Measurements from ENCODE around the gene LIN37. TPM values are rescaled to one million over a fixed set of nuclear protein-coding genes. Genes with fewer than 3 reads are reported as not detected.

LIN37 gene
- total and polyA plus RNA-seq, 2 experiments from 2014 or later: 4.3 to 6.8 TPM

DNA sequence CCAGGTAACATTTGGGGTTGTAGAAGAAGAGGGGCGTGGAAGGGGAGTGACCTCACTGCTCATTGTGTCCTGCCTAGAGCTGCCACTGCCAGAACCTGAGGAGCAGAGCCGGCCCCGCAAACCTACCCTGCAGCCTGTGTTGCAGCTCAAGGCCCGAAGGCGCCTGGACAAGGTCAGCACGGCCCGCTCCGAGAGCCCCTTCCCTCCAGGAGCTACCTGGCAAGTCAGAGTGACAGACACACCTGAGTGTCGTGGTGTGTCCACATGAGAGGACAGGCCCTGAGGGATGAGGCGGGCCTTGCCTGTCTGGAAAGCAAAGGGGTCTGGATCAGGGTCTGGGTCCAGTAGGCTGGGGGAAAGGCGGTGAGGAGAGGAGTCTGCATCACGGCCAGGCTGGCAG, 23.8 kb upstream of the LIN37 start (continued):
- TF ChIP-seq, protein P1, sequence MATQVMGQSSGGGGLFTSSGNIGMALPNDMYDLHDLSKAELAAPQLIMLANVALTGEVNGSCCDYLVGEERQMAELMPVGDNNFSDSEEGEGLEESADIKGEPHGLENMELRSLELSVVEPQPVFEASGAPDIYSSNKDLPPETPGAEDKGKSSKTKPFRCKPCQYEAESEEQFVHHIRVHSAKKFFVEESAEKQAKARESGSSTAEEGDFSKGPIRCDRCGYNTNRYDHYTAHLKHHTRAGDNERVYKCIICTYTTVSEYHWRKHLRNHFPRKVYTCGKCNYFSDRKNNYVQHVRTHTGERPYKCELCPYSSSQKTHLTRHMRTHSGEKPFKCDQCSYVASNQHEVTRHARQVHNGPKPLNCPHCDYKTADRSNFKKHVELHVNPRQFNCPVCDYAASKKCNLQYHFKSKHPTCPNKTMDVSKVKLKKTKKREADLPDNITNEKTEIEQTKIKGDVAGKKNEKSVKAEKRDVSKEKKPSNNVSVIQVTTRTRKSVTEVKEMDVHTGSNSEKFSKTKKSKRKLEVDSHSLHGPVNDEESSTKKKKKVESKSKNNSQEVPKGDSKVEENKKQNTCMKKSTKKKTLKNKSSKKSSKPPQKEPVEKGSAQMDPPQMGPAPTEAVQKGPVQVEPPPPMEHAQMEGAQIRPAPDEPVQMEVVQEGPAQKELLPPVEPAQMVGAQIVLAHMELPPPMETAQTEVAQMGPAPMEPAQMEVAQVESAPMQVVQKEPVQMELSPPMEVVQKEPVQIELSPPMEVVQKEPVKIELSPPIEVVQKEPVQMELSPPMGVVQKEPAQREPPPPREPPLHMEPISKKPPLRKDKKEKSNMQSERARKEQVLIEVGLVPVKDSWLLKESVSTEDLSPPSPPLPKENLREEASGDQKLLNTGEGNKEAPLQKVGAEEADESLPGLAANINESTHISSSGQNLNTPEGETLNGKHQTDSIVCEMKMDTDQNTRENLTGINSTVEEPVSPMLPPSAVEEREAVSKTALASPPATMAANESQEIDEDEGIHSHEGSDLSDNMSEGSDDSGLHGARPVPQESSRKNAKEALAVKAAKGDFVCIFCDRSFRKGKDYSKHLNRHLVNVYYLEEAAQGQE (IDR thresholded peaks at IDR 0.05; ENCODE audit: unreplicated experiment): no peak
- TF ChIP-seq ZNF331 (CRISPR knock-in tag; IDR thresholded peaks at IDR 0.05; ENCODE audit: low read depth): no peak

GRCh38 chr19:35725216-35725861, 23.0 kb upstream of the LIN37 start:
- Mint-ChIP-seq H3K27me3 (ENCODE audit: insufficient read depth, low read depth, poor library complexity) (peaks cover 18% of the 10 kb centered on the region), H3K27ac (no peak overlapping the region), H3K4me3 (no peak overlapping the region), H3K36me3 (ENCODE audit: low read depth) (peaks cover 88% of the 10 kb centered on the region), H3K4me1 (no peaks in the 10 kb centered on the region), H3K9me3 (no peaks in the 10 kb centered on the region; the same call in 2 of the 3 replicates)
- no peaks in the 10 kb centered on the region for H3K79me2 ChIP-seq (replicated peaks; ENCODE audit: insufficient read depth)
- H3K4me1 ChIP-seq (ENCODE audit: insufficient read depth): no peaks in the 10 kb centered on the region
- H4K20me1 ChIP-seq (replicated peaks; ENCODE audit: insufficient read depth): peaks cover 5% of the 10 kb centered on the region
- H3F3A ChIP-seq (replicated peaks; ENCODE audit: low read depth): no peaks in the 10 kb centered on the region
- no peak overlapping the region for H3K4me3 ChIP-seq
- no peaks in the 10 kb centered on the region for H3K27me3 ChIP-seq (ENCODE audit: insufficient read depth)
- no peaks in the 10 kb centered on the region for H3K9me2 ChIP-seq (ENCODE audit: insufficient read depth)
- H3K27ac ChIP-seq (ENCODE audit: low read depth): no peak overlapping the region
- H2AFZ ChIP-seq: no peak overlapping the region
- DNase-seq (ENCODE audit: low spot score) (no peak), ATAC-seq (no peak)
- peaks cover 29% of the 10 kb centered on the region; the same call in 1 of the 2 replicates for H3K36me3 ChIP-seq (ENCODE audit: insufficient read depth)
- H3K4me2 ChIP-seq: no peak overlapping the region
- TF ChIP-seq, protein P2, sequence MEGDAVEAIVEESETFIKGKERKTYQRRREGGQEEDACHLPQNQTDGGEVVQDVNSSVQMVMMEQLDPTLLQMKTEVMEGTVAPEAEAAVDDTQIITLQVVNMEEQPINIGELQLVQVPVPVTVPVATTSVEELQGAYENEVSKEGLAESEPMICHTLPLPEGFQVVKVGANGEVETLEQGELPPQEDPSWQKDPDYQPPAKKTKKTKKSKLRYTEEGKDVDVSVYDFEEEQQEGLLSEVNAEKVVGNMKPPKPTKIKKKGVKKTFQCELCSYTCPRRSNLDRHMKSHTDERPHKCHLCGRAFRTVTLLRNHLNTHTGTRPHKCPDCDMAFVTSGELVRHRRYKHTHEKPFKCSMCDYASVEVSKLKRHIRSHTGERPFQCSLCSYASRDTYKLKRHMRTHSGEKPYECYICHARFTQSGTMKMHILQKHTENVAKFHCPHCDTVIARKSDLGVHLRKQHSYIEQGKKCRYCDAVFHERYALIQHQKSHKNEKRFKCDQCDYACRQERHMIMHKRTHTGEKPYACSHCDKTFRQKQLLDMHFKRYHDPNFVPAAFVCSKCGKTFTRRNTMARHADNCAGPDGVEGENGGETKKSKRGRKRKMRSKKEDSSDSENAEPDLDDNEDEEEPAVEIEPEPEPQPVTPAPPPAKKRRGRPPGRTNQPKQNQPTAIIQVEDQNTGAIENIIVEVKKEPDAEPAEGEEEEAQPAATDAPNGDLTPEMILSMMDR (conservative IDR thresholded peaks at IDR 0.05; ENCODE audit: low read depth in 2 of 2): no peak
- TF ChIP-seq POLR2AphosphoS5 (IDR thresholded peaks at IDR 0.05; ENCODE audit: low read depth) (no peak), ZNF114 (CRISPR knock-in tag; IDR thresholded peaks at IDR 0.05) (no peak), EZH2 (IDR thresholded peaks at IDR 0.05; ENCODE audit: low read depth, unreplicated experiment) (no peak), EZH2phosphoT487 (IDR thresholded peaks at IDR 0.05; ENCODE audit: unreplicated experiment) (no peak), ZNF331 (CRISPR knock-in tag; IDR thresholded peaks at IDR 0.05; ENCODE audit: low read depth) (no peak)
- TF ChIP-seq, protein P1 (IDR thresholded peaks at IDR 0.05; ENCODE audit: unreplicated experiment): no peak
- TF ChIP-seq, protein P3, sequence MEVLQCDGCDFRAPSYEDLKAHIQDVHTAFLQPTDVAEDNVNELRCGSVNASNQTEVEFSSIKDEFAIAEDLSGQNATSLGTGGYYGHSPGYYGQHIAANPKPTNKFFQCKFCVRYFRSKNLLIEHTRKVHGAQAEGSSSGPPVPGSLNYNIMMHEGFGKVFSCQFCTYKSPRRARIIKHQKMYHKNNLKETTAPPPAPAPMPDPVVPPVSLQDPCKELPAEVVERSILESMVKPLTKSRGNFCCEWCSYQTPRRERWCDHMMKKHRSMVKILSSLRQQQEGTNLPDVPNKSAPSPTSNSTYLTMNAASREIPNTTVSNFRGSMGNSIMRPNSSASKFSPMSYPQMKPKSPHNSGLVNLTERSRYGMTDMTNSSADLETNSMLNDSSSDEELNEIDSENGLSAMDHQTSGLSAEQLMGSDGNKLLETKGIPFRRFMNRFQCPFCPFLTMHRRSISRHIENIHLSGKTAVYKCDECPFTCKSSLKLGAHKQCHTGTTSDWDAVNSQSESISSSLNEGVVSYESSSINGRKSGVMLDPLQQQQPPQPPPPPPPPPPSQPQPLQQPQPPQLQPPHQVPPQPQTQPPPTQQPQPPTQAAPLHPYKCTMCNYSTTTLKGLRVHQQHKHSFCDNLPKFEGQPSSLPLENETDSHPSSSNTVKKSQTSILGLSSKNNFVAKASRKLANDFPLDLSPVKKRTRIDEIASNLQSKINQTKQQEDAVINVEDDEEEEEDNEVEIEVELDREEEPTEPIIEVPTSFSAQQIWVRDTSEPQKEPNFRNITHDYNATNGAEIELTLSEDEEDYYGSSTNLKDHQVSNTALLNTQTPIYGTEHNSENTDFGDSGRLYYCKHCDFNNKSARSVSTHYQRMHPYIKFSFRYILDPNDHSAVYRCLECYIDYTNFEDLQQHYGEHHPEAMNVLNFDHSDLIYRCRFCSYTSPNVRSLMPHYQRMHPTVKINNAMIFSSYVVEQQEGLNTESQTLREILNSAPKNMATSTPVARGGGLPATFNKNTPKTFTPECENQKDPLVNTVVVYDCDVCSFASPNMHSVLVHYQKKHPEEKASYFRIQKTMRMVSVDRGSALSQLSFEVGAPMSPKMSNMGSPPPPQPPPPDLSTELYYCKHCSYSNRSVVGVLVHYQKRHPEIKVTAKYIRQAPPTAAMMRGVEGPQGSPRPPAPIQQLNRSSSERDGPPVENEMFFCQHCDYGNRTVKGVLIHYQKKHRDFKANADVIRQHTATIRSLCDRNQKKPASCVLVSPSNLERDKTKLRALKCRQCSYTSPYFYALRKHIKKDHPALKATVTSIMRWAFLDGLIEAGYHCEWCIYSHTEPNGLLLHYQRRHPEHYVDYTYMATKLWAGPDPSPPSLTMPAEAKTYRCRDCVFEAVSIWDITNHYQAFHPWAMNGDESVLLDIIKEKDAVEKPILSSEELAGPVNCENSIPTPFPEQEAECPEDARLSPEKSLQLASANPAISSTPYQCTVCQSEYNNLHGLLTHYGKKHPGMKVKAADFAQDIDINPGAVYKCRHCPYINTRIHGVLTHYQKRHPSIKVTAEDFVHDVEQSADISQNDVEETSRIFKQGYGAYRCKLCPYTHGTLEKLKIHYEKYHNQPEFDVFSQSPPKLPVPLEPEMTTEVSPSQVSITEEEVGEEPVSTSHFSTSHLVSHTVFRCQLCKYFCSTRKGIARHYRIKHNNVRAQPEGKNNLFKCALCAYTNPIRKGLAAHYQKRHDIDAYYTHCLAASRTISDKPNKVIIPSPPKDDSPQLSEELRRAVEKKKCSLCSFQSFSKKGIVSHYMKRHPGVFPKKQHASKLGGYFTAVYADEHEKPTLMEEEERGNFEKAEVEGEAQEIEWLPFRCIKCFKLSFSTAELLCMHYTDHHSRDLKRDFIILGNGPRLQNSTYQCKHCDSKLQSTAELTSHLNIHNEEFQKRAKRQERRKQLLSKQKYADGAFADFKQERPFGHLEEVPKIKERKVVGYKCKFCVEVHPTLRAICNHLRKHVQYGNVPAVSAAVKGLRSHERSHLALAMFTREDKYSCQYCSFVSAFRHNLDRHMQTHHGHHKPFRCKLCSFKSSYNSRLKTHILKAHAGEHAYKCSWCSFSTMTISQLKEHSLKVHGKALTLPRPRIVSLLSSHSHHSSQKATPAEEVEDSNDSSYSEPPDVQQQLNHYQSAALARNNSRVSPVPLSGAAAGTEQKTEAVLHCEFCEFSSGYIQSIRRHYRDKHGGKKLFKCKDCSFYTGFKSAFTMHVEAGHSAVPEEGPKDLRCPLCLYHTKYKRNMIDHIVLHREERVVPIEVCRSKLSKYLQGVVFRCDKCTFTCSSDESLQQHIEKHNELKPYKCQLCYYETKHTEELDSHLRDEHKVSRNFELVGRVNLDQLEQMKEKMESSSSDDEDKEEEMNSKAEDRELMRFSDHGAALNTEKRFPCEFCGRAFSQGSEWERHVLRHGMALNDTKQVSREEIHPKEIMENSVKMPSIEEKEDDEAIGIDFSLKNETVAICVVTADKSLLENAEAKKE (CRISPR knock-in tag; IDR thresholded peaks at IDR 0.05): no peak

All from GM23338 (cell line).